GM18909 (cell line): ENCODE results near the gene SCAF4.
"Not testable (repeated sequence)": the region's sequence is repeated elsewhere in the genome, so short reads cannot be mapped to it uniquely, and the experiment has no call there.

Source experiments
- ATAC-seq: cut with Tn5 transposase; IDR thresholded peaks from one replicate; pipeline ENCODE4 v1.9.1; 2021; ENCODE audit warnings: mild to moderate bottlenecking; ENCODE audit not compliant: unreplicated experiment, poor library complexity

The SCAF4 gene

DNA sequence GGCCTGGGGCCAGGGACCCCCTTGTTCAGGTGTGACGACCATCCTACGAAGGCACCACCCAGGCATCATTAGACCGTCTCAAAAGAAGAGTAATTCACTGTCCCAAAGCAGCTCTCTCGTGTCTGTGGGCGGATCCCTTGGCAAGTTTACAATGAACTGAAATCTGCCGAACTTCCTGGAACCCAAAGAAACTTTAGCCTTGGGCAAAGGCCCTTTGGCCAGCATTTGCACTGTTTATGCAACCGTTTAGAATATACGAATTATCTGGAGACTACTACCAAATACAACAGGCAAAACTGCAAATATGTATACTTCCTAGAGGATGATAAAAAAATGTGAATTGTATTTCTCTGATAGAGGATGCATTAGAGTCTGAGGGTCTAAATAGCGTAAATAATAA is 73.9 kb downstream of the SCAF4 start:
- ATAC-seq: no peak

GRCh38 chr21:31656199-31657095 is 75.5 kb downstream of the SCAF4 start:
- no peak for ATAC-seq

DNA sequence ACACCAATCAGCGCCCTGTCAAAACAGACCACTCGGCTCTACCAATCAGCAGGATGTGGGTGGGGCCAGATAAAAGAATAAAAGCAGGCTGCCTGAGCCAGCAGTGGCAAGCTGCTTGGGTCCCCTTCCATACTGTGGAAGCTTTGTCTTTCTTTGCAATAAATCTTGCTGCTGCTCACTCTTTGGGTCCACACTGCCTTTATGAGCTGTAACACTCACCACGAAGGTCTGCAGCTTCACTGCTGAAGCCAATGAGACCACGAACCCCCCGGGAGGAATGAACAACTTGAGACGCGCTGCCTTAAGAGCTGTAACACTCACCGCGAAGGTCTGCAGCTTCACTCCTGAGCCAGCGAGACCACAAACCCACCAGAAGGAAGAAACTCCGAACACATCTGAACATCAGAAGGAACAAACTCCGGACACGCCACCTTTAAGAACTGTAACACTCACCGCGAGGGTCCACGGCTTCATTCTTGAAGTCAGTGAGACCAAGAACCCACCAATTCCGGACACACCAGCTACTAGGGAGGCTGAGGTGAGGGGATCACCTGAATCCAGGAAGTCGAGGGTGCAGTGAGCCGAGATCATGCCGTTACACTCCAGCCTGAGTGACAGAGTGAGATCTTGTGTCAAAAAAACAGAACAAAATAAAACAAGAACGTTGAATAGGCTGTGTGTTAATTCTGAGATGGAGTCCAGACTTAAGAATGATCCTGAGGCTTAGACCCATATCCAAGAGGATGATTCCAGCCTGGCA is 76.9 kb downstream of the SCAF4 start:
- not testable (repeated sequence) for ATAC-seq

GRCh38 chr21:31654340-31654739 is 77.6 kb downstream of the SCAF4 start:
- no peak for ATAC-seq

DNA sequence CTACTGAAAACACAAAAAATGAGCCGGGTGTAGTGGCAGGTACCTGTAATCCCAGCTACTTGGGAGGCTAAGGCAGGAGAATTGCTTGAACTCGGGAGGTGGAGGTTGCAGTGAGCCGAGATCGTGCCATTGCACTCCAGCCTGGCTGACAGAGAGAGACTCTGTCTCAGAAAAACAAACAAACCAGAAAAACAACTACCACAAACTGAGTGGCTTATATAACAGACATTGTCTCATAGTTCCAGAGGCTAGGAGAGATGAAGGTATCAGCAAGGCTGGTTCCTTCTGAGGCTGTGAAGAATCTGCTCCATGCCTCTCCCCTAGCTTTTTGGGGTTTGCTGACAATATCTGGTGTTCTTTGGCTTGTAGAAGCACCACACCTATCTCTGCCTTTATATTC is 80.4 kb downstream of the SCAF4 start:
- ATAC-seq: not testable (repeated sequence)

DNA sequence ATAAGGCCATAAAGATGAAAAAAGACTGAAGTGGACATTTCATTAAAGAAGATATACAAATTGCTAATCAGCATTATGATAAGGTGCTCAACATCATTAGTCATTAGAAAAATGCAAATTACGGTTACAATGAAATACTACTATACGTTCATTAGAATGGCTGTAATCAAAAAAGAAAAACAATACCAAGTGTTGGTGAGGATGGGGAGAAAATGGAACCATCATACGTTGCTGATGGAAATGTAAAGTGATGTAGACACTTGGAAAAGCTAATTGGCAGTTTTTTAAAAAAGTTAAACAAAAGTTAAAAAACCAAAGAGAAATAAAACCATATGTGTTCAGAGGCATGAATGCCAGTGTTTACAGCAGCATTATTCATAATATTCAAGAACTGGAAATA is 81.0 kb downstream of the SCAF4 start:
- no peak for ATAC-seq

DNA sequence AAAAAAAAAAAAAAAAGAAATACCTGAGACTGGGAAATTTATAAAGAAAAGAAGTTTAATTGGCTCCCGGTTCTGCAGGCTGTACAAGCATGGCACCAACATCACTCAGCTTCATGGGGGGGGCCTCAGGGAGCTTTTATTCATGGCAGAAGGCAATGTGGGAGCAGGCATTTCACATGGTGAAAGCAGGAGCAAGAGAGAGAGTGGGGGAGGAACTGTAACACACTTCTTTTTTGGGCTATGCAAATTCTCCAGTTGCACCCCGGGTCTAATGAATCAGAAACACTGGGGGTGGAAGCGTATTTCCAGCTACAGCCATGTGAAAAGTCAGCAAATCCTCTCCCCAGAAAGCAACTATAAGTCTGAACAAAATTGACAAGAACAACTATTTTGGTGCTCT is 84.3 kb downstream of the SCAF4 start:
- ATAC-seq: peak; percentile 42

DNA sequence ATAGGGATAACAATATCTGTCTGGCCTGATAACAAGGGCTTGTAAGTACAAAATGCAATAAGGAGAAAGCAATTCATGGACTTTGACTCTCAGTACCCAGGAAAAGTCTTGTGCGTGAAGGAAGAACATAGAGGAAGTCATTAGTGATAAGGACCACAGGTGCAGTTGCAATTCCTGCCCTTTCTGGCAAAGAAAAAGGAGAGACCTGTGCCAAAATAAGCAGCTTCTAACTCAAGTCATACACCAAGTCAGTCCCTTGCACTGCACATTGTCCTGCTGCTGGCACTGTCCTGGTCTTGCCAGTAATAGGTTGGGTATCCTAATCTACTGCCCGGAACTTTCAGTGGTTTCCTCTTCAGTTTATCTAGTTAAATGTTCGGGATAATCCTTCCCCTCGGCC is 87.3 kb downstream of the SCAF4 start:
- ATAC-seq: no peak

DNA sequence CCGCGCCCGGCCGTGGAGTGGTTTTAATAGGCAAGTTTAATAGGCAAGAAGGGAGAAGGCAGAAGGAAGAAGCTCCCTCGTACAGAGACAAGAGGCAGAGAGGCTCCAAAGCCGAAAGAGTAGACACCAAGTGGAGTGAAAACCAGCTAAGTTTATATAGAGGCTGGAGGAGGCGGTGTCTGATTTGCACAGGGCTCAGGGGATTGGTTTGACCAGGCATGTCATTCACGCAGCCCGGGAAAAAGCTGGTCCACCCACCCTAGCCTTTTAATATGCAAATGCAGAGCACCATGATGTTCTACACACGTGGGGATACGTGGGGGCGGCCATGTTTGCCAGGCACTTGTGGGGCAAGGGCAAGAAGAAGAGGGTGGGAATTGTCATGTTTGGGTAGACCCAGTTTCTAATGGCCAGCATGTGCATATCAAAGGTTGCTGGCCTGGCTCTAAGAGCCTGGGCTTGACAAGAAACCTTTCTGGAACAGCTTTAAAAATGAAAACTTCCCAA is 90.4 kb downstream of the SCAF4 start:
- no peak for ATAC-seq

DNA sequence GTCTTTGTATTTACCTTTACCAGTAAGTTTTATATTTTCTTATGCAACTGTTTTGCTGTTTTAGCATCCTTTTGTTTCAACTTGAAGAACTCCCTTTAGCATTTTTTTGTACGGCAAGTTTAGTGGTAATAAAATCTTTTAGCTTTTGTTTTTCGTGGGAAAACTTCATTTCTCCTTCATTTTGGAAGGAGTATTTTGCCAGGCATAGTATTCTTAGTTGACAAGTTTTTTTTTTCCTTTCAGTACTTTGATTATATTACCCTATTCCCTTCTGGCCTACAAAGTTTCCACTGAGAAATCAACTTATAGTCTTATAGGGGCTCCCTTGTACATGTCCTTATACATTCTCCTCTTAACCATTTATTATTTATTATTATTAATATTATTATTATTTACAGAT is 95.0 kb downstream of the SCAF4 start:
- no peak for ATAC-seq

DNA sequence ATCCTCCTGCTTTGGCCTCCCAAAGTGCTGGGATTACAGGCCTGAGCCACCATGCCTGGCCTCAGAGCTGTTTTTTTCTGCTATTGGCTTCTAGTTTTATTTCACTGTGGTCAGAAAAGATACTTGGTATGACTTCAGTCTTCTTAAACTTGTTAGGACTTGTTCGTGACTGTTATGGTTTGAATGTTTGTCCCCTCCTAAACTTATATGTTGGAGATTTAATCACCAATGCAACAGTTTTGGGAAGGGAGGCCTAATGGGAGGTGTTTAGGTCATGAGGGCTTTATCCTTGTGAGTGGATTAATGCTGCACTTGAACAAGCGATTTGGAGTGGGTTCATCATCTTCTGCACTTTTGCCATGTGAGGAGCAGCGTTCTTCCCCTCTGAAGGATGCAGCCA is 96.9 kb downstream of the SCAF4 start:
- ATAC-seq: no peak

DNA sequence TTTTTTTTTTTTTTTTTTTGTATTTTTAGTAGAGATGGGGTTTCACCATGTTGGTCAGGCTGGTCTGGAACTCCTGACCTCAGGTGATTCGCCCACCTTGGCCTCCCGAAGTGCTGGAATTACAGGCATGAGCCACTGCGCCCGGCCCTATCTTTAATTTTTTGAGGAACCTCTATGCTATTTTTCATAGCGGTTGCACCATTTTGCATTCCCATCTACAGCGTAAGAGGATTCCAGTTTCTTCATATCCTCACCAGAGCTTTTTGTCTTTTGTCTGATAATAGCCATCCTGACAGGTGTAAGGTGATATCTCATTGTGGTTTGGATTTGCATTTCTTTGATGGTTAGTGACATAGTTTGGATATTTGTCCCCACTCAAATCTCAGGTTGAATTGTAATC is 100.0 kb downstream of the SCAF4 start:
- ATAC-seq: not testable (repeated sequence)

GRCh38 chr21:31629972-31630711 is 101.8 kb downstream of the SCAF4 start:
- no peak for ATAC-seq

- ATAC-seq: no peak
These were observed 106.9 kb downstream of the SCAF4 start for GRCh38 chr21:31624961-31625491.

DNA sequence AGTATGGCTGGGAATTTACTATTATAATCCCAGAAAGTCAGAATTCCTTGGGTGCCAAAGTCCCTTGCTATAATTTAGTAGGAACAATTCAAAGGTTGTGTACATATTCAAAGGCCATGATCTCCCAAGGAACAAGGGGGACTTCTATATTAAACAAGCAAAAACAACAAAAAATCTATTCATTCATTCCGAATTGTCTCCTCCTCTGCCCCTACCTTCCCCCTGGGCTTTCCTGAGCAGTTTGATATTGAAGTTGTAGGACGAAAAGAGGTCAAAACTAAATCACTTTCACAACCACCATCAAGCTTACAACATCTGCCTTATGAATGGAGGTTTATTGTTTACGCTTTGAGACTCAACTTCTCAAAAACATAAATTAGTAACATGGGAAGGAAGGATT is 107.7 kb downstream of the SCAF4 start:
- no peak for ATAC-seq

DNA sequence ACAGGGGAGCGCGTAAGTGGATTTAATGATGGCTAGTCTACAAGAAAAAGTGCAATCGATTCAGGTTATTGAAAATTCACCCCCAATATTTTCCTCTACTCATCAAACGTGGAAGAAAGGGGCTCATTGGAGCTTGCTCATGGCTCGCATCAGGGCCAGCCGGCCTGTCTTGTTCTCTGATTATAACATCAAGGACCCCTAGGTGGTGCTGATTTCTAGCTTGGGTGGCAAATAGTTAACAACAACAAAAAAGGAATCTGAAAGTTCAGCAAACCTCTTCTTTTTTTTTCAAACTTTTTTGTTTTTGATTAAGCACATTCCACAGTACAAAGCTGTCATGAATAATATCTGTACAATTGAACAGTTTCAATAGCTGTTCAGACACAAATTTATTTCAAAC is 108.3 kb downstream of the SCAF4 start:
- no peak for ATAC-seq

DNA sequence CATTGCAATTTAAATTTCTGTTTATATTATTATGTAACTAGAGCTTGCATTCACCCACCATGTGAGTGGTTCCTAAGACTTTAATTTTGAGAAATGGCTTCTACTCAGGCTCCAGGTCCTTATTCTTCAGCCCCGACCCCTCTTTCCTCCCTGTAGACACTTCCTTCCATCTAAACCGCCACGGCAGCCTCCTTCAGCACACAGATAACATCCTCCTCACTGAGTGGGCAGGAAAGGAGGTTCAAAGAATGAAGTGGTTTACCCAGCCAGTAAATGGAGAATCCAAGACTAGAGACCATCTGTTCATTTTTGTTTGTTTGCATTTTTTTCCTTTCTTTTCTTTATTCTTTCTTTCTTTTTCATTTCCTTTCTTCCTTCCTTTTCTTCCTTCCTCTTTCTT is 109.5 kb downstream of the SCAF4 start:
- ATAC-seq: no peak
